Activated CD8-positive, alpha-beta memory T cell treated with anti-CD3 and anti-CD28 coated beads, Interleukin-2, amount 50 U/mL, for 1 hour (primary cell): ENCODE measurements around the gene RNF214.
"Not testable (repeated sequence)": the region's sequence is repeated elsewhere in the genome, so short reads cannot be mapped to it uniquely, and the experiment has no call there.

Experiments used
- DNase-seq: peaks from one replicate; pipeline ENCODE4 v3.0.0-alpha.2; 2020; ENCODE audit errors: extremely low read depth

Gene RNF214

GRCh38 chr11:117197516-117198456 lies 34.7 kb upstream of the RNF214 start:
- no peak for DNase-seq

DNA sequence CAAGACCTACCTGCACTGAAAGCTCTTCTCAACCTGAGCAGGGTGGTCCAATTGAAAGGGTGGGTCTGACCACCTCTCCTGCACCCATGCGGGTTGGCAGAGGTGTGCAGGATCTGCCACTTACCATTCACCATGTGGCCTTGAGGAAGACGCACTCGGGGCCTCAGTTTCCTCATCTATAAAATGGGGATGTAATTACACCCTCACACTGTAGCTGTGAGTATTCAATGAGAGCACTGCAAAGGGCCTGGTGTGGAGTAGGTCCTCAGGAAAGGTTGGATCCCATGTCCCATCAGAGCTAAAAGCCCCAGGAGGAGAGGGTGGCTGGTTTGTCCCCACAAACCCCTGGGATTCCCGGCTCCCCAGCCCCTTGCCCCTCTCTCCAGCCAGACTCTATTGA lies 33.9 kb upstream of the RNF214 start:
- no peak for DNase-seq

GRCh38 chr11:117199053-117199915 lies 33.2 kb upstream of the RNF214 start, which contains the start of gene TAGLN:
Gene TAGLN (plus strand): TSS chr11:117199370. CDS start chr11:117203014, 3,644 bp downstream.
- no peak for DNase-seq

- DNase-seq: no peak
These were observed 32.3 kb upstream of the RNF214 start for GRCh38 chr11:117199916-117200812.

- no peak for DNase-seq
These were observed 31.4 kb upstream of the RNF214 start for GRCh38 chr11:117200813-117201657.

GRCh38 chr11:117201658-117202305 lies 30.7 kb upstream of the RNF214 start:
- DNase-seq: no peak

- no peak for DNase-seq
These were observed 29.9 kb upstream of the RNF214 start for GRCh38 chr11:117202386-117203068.

DNA sequence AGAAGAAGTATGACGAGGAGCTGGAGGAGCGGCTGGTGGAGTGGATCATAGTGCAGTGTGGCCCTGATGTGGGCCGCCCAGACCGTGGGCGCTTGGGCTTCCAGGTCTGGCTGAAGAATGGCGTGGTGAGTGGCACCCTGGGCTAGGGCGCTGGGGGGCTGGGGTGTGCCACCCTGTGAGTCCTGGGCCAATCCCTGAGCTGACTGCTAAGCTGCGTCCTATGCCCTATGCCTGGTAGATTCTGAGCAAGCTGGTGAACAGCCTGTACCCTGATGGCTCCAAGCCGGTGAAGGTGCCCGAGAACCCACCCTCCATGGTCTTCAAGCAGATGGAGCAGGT lies 29.4 kb upstream of the RNF214 start:
- DNase-seq: no peak

DNA sequence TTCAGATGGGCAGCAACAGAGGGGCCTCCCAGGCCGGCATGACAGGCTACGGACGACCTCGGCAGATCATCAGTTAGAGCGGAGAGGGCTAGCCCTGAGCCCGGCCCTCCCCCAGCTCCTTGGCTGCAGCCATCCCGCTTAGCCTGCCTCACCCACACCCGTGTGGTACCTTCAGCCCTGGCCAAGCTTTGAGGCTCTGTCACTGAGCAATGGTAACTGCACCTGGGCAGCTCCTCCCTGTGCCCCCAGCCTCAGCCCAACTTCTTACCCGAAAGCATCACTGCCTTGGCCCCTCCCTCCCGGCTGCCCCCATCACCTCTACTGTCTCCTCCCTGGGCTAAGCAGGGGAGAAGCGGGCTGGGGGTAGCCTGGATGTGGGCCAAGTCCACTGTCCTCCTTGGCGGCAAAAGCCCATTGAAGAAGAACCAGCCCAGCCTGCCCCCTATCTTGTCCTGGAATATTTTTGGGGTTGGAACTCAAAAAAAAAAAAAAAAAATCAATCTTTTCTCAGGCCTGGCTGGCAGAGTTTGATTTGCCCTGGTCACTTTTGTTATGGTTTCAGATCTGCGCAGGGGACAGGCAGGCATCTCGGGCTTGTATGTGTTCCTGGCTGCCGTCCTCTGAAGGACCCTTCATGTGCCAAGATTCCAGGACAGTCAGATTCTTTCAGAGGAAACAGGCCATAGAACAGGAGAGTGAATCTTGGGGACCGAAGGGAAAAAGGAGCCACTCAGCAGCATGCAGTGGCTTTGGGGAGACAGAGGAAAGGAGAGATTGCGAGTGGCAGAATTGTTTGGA lies 28.0 kb upstream of the RNF214 start:
- no peak for DNase-seq

GRCh38 chr11:117205211-117205818 lies 27.2 kb upstream of the RNF214 start:
- DNase-seq: no peak

- not testable (repeated sequence) for DNase-seq
These were observed 26.4 kb upstream of the RNF214 start for GRCh38 chr11:117206111-117206510.

- DNase-seq: not testable (repeated sequence)
These were observed 25.6 kb upstream of the RNF214 start for GRCh38 chr11:117206859-117207258.

DNA sequence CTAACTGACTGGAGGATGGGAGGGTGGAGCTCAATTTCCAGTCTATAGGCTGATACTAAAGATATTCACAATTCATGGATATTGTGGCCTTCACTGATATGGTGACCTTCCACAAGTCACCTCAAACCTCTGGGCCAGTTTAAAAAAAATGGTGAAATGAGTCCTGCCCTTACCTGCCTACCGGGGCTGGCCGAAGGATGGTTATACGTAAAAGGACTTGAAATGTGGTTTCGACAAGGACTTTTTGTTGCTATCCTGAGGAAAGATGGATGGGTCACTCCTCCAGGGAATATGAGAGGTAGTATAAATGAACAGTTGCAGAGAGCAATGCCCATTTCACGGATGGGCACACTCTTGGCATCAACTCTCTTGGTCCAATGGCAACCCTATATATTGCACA lies 25.0 kb upstream of the RNF214 start:
- DNase-seq: not testable (repeated sequence)

DNA sequence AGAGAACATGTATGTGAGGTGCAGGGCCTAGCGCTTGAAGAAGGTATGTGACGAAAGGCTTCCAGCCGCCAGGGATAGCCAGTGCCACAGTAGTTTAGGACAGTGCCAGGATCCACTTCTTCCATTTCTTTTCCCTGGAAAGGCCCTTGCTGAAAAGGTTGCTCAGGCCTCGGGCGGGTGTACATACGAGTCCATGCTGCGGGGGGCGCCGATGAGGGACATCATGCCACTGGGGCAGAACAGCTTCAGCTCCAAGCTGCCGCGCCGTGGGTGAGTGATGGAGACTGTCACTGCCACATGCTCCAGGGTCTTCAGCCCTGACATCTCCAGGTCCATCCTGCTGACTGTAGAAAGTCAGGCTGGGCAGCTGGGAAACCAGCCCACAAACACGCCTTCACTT lies 23.8 kb upstream of the RNF214 start:
- DNase-seq: not testable (repeated sequence)

- DNase-seq: not testable (repeated sequence)
These were observed 22.9 kb upstream of the RNF214 start for GRCh38 chr11:117209351-117210125.

GRCh38 chr11:117210620-117211019 lies 21.9 kb upstream of the RNF214 start:
- no peak for DNase-seq

GRCh38 chr11:117212697-117213355 lies 19.6 kb upstream of the RNF214 start:
- DNase-seq: no peak
